HepG2 (cell line): Measurements from ENCODE around the gene CLUH. TPM values are rescaled to one million over a fixed set of nuclear protein-coding genes. Genes with fewer than 3 reads are reported as not detected.

ENCODE experiments used
- CENPBD1 ChIP-seq: sonication (generic); formaldehyde crosslinking; IDR thresholded peaks from 2 replicates; pipeline ENCODE4 v1.8.0; 2022; ENCODE audit warnings: missing genetic modification reagents, low read depth, mild to moderate bottlenecking, borderline replicate concordance
- HMG20A ChIP-seq: IDR thresholded peaks from 2 replicates; pipeline ENCODE4 v1.6.1; 2016; ENCODE audit warnings: borderline replicate concordance
- JARID2 ChIP-seq: sonication (generic); formaldehyde crosslinking; IDR thresholded peaks from 2 replicates; pipeline ENCODE4 v1.8.1; 2023; ENCODE audit warnings: missing genetic modification reagents, inconsistent platforms; ENCODE audit not compliant: insufficient replicate concordance
- POLR2AphosphoS5 ChIP-seq: IDR thresholded peaks from 2 replicates; pipeline ENCODE4 v1.6.1; 2012; ENCODE audit warnings: low read depth, low read length
- SALL1 ChIP-seq: sonication (generic); formaldehyde crosslinking; IDR thresholded peaks from 2 replicates; pipeline ENCODE4 v1.8.0; 2022; ENCODE audit warnings: mild to moderate bottlenecking, missing genetic modification reagents
- SIX1 ChIP-seq: sonication (generic); formaldehyde crosslinking; IDR thresholded peaks from 2 replicates; pipeline ENCODE4 v1.4.0; 2020; ENCODE audit warnings: missing genetic modification reagents, borderline replicate concordance
- SMARCC2 ChIP-seq: fragments of 450-650 bp; IDR thresholded peaks from 2 replicates; pipeline ENCODE4 v1.6.1; 2017; ENCODE audit warnings: antibody characterized with exemption, mild to moderate bottlenecking
- ZNF10 ChIP-seq: sonication (generic); formaldehyde crosslinking; IDR thresholded peaks from 2 replicates; pipeline ENCODE4 v1.4.0; 2020; ENCODE audit warnings: mild to moderate bottlenecking, low read depth, missing genetic modification reagents, borderline replicate concordance
- ZNF225 ChIP-seq: sonication (generic); formaldehyde crosslinking; IDR thresholded peaks from 2 replicates; pipeline ENCODE4 v1.4.0; 2020; ENCODE audit warnings: mild to moderate bottlenecking, missing genetic modification reagents
- ZNF232 ChIP-seq: sonication (generic); formaldehyde crosslinking; IDR thresholded peaks from 2 replicates; pipeline ENCODE4 v1.4.0; 2020; ENCODE audit warnings: missing genetic modification reagents, borderline replicate concordance
- ZNF350 ChIP-seq: sonication (generic); formaldehyde crosslinking; IDR thresholded peaks from 2 replicates; pipeline ENCODE4 v1.4.0; 2020; ENCODE audit warnings: mild to moderate bottlenecking, low read depth, missing genetic modification reagents, borderline replicate concordance
- ZNF484 ChIP-seq: sonication (generic); formaldehyde crosslinking; IDR thresholded peaks from 2 replicates; pipeline ENCODE4 v1.5.1; 2020; ENCODE audit warnings: mild to moderate bottlenecking, low read depth, missing genetic modification reagents, borderline replicate concordance
- ZNF546 ChIP-seq: sonication (generic); formaldehyde crosslinking; conservative IDR thresholded peaks from 2 replicates; pipeline ENCODE4 v1.8.1; 2023; ENCODE audit warnings: mild to moderate bottlenecking, missing genetic modification reagents
- ZNF558 ChIP-seq: sonication (generic); formaldehyde crosslinking; IDR thresholded peaks from 2 replicates; pipeline ENCODE4 v1.9.0; 2022; ENCODE audit warnings: mild to moderate bottlenecking, missing genetic modification reagents, borderline replicate concordance
- ZNF773 ChIP-seq: sonication (generic); formaldehyde crosslinking; IDR thresholded peaks from 2 replicates; pipeline ENCODE4 v1.4.0; 2020; ENCODE audit warnings: missing genetic modification reagents, borderline replicate concordance
- ZNF788 ChIP-seq: sonication (generic); formaldehyde crosslinking; IDR thresholded peaks from 2 replicates; pipeline ENCODE4 v1.5.0; 2020; ENCODE audit warnings: mild to moderate bottlenecking, missing genetic modification reagents, borderline replicate concordance
- ZNF891 ChIP-seq: sonication (generic); formaldehyde crosslinking; IDR thresholded peaks from 2 replicates; pipeline ENCODE4 v1.5.0; 2020; ENCODE audit warnings: mild to moderate bottlenecking, missing genetic modification reagents
- polyA plus RNA-seq, 8 experiments: library from polyadenylated mRNA; depleted of rRNA in 3 of 8; stranded (reverse) in 7 of 8; unstranded in 1 of 8; fragments of >200 nt; fragmentation: Illumina TruSeq in 4 of 8; extraction: Trizol in 4 of 8; gene quantifications; 2 replicates each; pipeline versions ENCODE4 v1.2.1 to v1.2.3, GENCODE V29; 2011 to 2016; ENCODE audit warnings: low read depth in 4 of 8, missing spikeins in 1 of 8, mixed read lengths in 1 of 8; ENCODE audit not compliant: insufficient read depth in 1 of 8
- total RNA-seq, 5 experiments: library from RNA; depleted of rRNA; stranded (reverse); fragments of >200 nt; fragmentation: Illumina TruSeq; extraction: Trizol; gene quantifications; 2 replicates each; pipeline ENCODE4 v1.2.3, GENCODE V29; 2016; ENCODE audit warnings: low read depth in 1 of 5
- TF ChIP-seq, protein P1 (sequence below): sonication (generic); formaldehyde crosslinking; IDR thresholded peaks from 2 replicates; pipeline ENCODE4 v1.9.0; 2021; ENCODE audit warnings: mild to moderate bottlenecking, missing genetic modification reagents
- TF ChIP-seq, protein P2 (sequence below): sonication (generic); formaldehyde crosslinking; conservative IDR thresholded peaks from 2 replicates; pipeline ENCODE4 v1.8.0; 2022; ENCODE audit warnings: missing genetic modification reagents
- TF ChIP-seq, protein P3 (sequence below): IDR thresholded peaks from 2 replicates; pipeline ENCODE4 v1.6.1; 2016; ENCODE audit warnings: low read depth

CLUH gene
- total and polyA plus RNA-seq, 2 of the 13 experiments (the other 11 are each of a cell fraction or from before 2014, with no cell fraction given): 30.9 to 60.5 TPM

GRCh38 chr17:2710071-2710802 lies 1.3 kb downstream of the CLUH start (continued):
- no peak for TF ChIP-seq JARID2 (CRISPR knock-in tag)
- no peak for TF ChIP-seq ZNF232
- TF ChIP-seq ZNF546 (CRISPR knock-in tag): no peak
- TF ChIP-seq ZNF891 (CRISPR knock-in tag): no peak
- TF ChIP-seq ZNF225 (CRISPR knock-in tag): no peak
- TF ChIP-seq ZNF788 (CRISPR knock-in tag): peak; percentile 53; the same call in 1 of the 2 replicates
- no peak for TF ChIP-seq HMG20A (CRISPR knock-in tag)
- TF ChIP-seq, protein P1, sequence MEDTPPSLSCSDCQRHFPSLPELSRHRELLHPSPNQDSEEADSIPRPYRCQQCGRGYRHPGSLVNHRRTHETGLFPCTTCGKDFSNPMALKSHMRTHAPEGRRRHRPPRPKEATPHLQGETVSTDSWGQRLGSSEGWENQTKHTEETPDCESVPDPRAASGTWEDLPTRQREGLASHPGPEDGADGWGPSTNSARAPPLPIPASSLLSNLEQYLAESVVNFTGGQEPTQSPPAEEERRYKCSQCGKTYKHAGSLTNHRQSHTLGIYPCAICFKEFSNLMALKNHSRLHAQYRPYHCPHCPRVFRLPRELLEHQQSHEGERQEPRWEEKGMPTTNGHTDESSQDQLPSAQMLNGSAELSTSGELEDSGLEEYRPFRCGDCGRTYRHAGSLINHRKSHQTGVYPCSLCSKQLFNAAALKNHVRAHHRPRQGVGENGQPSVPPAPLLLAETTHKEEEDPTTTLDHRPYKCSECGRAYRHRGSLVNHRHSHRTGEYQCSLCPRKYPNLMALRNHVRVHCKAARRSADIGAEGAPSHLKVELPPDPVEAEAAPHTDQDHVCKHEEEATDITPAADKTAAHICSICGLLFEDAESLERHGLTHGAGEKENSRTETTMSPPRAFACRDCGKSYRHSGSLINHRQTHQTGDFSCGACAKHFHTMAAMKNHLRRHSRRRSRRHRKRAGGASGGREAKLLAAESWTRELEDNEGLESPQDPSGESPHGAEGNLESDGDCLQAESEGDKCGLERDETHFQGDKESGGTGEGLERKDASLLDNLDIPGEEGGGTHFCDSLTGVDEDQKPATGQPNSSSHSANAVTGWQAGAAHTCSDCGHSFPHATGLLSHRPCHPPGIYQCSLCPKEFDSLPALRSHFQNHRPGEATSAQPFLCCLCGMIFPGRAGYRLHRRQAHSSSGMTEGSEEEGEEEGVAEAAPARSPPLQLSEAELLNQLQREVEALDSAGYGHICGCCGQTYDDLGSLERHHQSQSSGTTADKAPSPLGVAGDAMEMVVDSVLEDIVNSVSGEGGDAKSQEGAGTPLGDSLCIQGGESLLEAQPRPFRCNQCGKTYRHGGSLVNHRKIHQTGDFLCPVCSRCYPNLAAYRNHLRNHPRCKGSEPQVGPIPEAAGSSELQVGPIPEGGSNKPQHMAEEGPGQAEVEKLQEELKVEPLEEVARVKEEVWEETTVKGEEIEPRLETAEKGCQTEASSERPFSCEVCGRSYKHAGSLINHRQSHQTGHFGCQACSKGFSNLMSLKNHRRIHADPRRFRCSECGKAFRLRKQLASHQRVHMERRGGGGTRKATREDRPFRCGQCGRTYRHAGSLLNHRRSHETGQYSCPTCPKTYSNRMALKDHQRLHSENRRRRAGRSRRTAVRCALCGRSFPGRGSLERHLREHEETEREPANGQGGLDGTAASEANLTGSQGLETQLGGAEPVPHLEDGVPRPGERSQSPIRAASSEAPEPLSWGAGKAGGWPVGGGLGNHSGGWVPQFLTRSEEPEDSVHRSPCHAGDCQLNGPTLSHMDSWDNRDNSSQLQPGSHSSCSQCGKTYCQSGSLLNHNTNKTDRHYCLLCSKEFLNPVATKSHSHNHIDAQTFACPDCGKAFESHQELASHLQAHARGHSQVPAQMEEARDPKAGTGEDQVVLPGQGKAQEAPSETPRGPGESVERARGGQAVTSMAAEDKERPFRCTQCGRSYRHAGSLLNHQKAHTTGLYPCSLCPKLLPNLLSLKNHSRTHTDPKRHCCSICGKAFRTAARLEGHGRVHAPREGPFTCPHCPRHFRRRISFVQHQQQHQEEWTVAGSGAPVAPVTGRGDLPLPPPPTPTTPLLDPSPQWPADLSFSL (CRISPR knock-in tag): no peak
- TF ChIP-seq ZNF484 (CRISPR knock-in tag): no peak
- TF ChIP-seq SMARCC2: no peak
- no peak for TF ChIP-seq ZNF773
- TF ChIP-seq ZNF558 (CRISPR knock-in tag): no peak
- TF ChIP-seq ZNF10 (CRISPR knock-in tag): no peak
- peak; percentile 10; the same call in 1 of the 2 replicates for TF ChIP-seq ZNF350
- TF ChIP-seq, protein P2, sequence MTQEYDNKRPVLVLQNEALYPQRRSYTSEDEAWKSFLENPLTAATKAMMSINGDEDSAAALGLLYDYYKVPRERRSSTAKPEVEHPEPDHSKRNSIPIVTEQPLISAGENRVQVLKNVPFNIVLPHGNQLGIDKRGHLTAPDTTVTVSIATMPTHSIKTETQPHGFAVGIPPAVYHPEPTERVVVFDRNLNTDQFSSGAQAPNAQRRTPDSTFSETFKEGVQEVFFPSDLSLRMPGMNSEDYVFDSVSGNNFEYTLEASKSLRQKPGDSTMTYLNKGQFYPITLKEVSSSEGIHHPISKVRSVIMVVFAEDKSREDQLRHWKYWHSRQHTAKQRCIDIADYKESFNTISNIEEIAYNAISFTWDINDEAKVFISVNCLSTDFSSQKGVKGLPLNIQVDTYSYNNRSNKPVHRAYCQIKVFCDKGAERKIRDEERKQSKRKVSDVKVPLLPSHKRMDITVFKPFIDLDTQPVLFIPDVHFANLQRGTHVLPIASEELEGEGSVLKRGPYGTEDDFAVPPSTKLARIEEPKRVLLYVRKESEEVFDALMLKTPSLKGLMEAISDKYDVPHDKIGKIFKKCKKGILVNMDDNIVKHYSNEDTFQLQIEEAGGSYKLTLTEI (CRISPR knock-in tag): no peak
- TF ChIP-seq, protein P3, sequence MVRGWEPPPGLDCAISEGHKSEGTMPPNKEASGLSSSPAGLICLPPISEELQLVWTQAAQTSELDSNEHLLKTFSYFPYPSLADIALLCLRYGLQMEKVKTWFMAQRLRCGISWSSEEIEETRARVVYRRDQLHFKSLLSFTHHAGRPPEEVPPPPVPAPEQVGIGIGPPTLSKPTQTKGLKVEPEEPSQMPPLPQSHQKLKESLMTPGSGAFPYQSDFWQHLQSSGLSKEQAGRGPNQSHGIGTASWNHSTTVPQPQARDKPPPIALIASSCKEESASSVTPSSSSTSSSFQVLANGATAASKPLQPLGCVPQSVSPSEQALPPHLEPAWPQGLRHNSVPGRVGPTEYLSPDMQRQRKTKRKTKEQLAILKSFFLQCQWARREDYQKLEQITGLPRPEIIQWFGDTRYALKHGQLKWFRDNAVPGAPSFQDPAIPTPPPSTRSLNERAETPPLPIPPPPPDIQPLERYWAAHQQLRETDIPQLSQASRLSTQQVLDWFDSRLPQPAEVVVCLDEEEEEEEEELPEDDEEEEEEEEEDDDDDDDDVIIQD: no peak
- TF ChIP-seq SALL1 (CRISPR knock-in tag): 0 out of 2 replicates have a peak, but pooled peaks have one; percentile 22
- TF ChIP-seq SIX1 (CRISPR knock-in tag): no peak
- no peak for TF ChIP-seq CENPBD1 (CRISPR knock-in tag)
- no peak for TF ChIP-seq POLR2AphosphoS5
